ENCODE measurements around the gene TPCN1. TPM values are rescaled to one million over a fixed set of nuclear protein-coding genes. Genes with fewer than 3 reads are reported as not detected.

The TPCN1 gene
- total RNA-seq, 1 donor from 2014 or later = 9.1 TPM

- DNase-seq (ENCODE audit: low spot score) = no peak
Measured at GRCh38 chr12:113302886-113303640, 81.8 kb downstream of the TPCN1 start.

- no peak for DNase-seq (ENCODE audit: low spot score)
Measured at GRCh38 chr12:113305281-113305856, 84.1 kb downstream of the TPCN1 start.

GRCh38 chr12:113306382-113306781, 85.1 kb downstream of the TPCN1 start:
- DNase-seq (ENCODE audit: low spot score) = no peak

- DNase-seq (ENCODE audit: low spot score) = no peak
Measured at GRCh38 chr12:113310489-113310888, 89.2 kb downstream of the TPCN1 start.

- no peak for DNase-seq (ENCODE audit: low spot score)
Measured at GRCh38 chr12:113314121-113314529, 92.9 kb downstream of the TPCN1 start.

- DNase-seq (ENCODE audit: low spot score) = no peak
Measured at GRCh38 chr12:113315358-113315757, 94.1 kb downstream of the TPCN1 start.

GRCh38 chr12:113316155-113316554, 94.9 kb downstream of the TPCN1 start:
- no peak for DNase-seq (ENCODE audit: low spot score)

GRCh38 chr12:113317122-113317521, 95.9 kb downstream of the TPCN1 start:
- DNase-seq (ENCODE audit: low spot score) = no peak

GRCh38 chr12:113318046-113318656, 96.9 kb downstream of the TPCN1 start:
- DNase-seq (ENCODE audit: low spot score) = no peak

GRCh38 chr12:113318900-113319628, 97.8 kb downstream of the TPCN1 start:
- no peak for DNase-seq (ENCODE audit: low spot score)

GRCh38 chr12:113320401-113320800, 99.1 kb downstream of the TPCN1 start:
- no peak for DNase-seq (ENCODE audit: low spot score)

GRCh38 chr12:113322343-113322742, 101.1 kb downstream of the TPCN1 start:
- DNase-seq (ENCODE audit: low spot score) = no peak

- no peak for DNase-seq (ENCODE audit: low spot score)
Measured at GRCh38 chr12:113325916-113326315, 104.7 kb downstream of the TPCN1 start.

- DNase-seq (ENCODE audit: low spot score) = no peak
Measured at GRCh38 chr12:113326775-113327395, 105.6 kb downstream of the TPCN1 start.

- no peak for DNase-seq (ENCODE audit: low spot score)
Measured at GRCh38 chr12:113328368-113328889, 107.2 kb downstream of the TPCN1 start.

GRCh38 chr12:113329022-113329790, 107.9 kb downstream of the TPCN1 start:
- no peak for DNase-seq (ENCODE audit: low spot score)

- no peak for DNase-seq (ENCODE audit: low spot score)
Measured at GRCh38 chr12:113329791-113330417, 108.6 kb downstream of the TPCN1 start.

GRCh38 chr12:113330505-113330904, 109.2 kb downstream of the TPCN1 start:
- DNase-seq (ENCODE audit: low spot score) = no peak

- DNase-seq (ENCODE audit: low spot score) = no peak
Measured at GRCh38 chr12:113332688-113333417, 111.6 kb downstream of the TPCN1 start.

- DNase-seq (ENCODE audit: low spot score) = no peak
Measured at GRCh38 chr12:113333418-113333750, 112.1 kb downstream of the TPCN1 start.

Measured in umbilical cord (tissue), 2 donors.